SK-N-SH (cell line): ENCODE measurements around the gene NRBF2. TPM values are rescaled to one million over a fixed set of nuclear protein-coding genes. Genes with fewer than 3 reads are reported as not detected.

ENCODE experiments used
- CTCF ChIA-PET: fragments of 300-600, 350-600 bp; formaldehyde crosslinking; extraction: SDS; loops from one replicate; lab custom pipeline; 2021; lab: Yijun Ruan, JAX
- POLR2A ChIA-PET: fragments of 350-600 bp; sonication (Branson Sonifier 250); formaldehyde crosslinking; extraction: SDS; loops from one replicate; lab custom pipeline; 2020; ENCODE audit warnings: antibody characterized with exemption, inconsistent platforms; lab: Yijun Ruan, JAX
- DNase-seq: peaks from one replicate; pipeline ENCODE4 v3.0.0; 2012
- H2AFZ ChIP-seq: fragments of 200-600 bp; sonication (generic); 2 replicates; pipeline ENCODE4 v1.8.1; 2016; ENCODE audit warnings: antibody characterized with exemption, mild to moderate bottlenecking, low read depth
- H3F3A ChIP-seq: fragments of 200-600 bp; sonication (generic); replicated peaks from 2 replicates; pipeline ENCODE3; 2016; ENCODE audit warnings: antibody characterized with exemption, mild to moderate bottlenecking; ENCODE audit not compliant: insufficient read depth
- H3K27ac ChIP-seq, 2 experiments: fragments of 200-500 bp in 1 of 2; fragments of 200-600 bp in 1 of 2; sonication (Bioruptor generic) in 1 of 2; sonication (generic), shearing (Covaris generic) in 1 of 2; 2 replicates each; pipeline versions ENCODE4 v1.5.1 to v1.6.1; 2014 to 2016; ENCODE audit warnings: low read depth in 2 of 2, inconsistent platforms in 1 of 2, low read length in 1 of 2, mild to moderate bottlenecking in 1 of 2, mixed read lengths in 1 of 2
- H3K27me3 ChIP-seq: fragments of 200-600 bp; sonication (generic), shearing (Covaris generic); 2 replicates; pipeline ENCODE4 v1.6.1; 2016; ENCODE audit warnings: mixed run types; ENCODE audit not compliant: insufficient read depth
- H3K36me3 ChIP-seq, 2 experiments: fragments of 200-500 bp in 1 of 2; fragments of 200-600 bp in 1 of 2; sonication (Bioruptor generic) in 1 of 2; sonication (generic) in 1 of 2; replicated peaks in 1 of 2; 2 replicates each; pipeline versions ENCODE3 to v1.5.1; 2014 to 2016; ENCODE audit warnings: low read length in 1 of 2, mild to moderate bottlenecking in 1 of 2; ENCODE audit not compliant: insufficient read depth in 2 of 2, control insufficient read depth in 1 of 2
- H3K4me1 ChIP-seq, 2 experiments: fragments of 200-500 bp in 1 of 2; fragments of 200-600 bp in 1 of 2; sonication (Bioruptor generic) in 1 of 2; sonication (generic), shearing (Covaris generic) in 1 of 2; 2 replicates each; pipeline versions ENCODE4 v1.5.1 to v1.6.1; 2014 to 2016; ENCODE audit warnings: low read depth in 1 of 2, low read length in 1 of 2, mixed run types in 1 of 2; ENCODE audit not compliant: insufficient read depth in 2 of 2, control insufficient read depth in 1 of 2
- H3K4me2 ChIP-seq: fragments of 200-600 bp; sonication (generic), shearing (Covaris generic); 2 replicates; pipeline ENCODE4 v1.6.1; 2017; ENCODE audit warnings: mixed run types
- H3K4me3 ChIP-seq, 2 experiments: fragments of 200-500 bp in 1 of 2; fragments of 200-600 bp in 1 of 2; sonication (Bioruptor generic) in 1 of 2; sonication (generic), shearing (Covaris generic) in 1 of 2; 2 replicates each; pipeline versions ENCODE4 v1.5.1 to v1.8.1; 2014 to 2016; ENCODE audit warnings: low read depth in 2 of 2, inconsistent platforms in 1 of 2, low read length in 1 of 2, mild to moderate bottlenecking in 1 of 2, mixed read lengths in 1 of 2, moderate library complexity in 1 of 2
- H3K79me2 ChIP-seq: fragments of 200-600 bp; sonication (generic); 2 replicates; pipeline ENCODE4 v1.8.1; 2017; ENCODE audit warnings: mild to moderate bottlenecking; ENCODE audit not compliant: insufficient read depth
- H3K9ac ChIP-seq: fragments of 200-600 bp; sonication (generic); 2 replicates; pipeline ENCODE4 v1.6.1; 2017; ENCODE audit warnings: mixed run types
- H3K9me2 ChIP-seq: fragments of 200-600 bp; sonication (generic); 2 replicates; pipeline ENCODE4 v1.6.1; 2017; ENCODE audit warnings: mixed run types
- H3K9me3 ChIP-seq: fragments of 200-600 bp; sonication (generic); 2 replicates; pipeline ENCODE4 v1.6.1; 2017; ENCODE audit warnings: mixed run types, mild to moderate bottlenecking, moderate library complexity
- H4K20me1 ChIP-seq: fragments of 200-600 bp; sonication (generic); 2 replicates; pipeline ENCODE4 v1.6.1; 2017; ENCODE audit warnings: mild to moderate bottlenecking, mixed run types; ENCODE audit not compliant: insufficient read depth
- MEF2A ChIP-seq: IDR thresholded peaks from 2 replicates; pipeline ENCODE4 v1.4.0; 2012; ENCODE audit warnings: low read depth, borderline replicate concordance
- MXI1 ChIP-seq: IDR thresholded peaks from 2 replicates; pipeline ENCODE4 v1.6.1; 2012; ENCODE audit warnings: mild to moderate bottlenecking, low read depth, low read length, improper control_type of control experiment
- RFX5 ChIP-seq: IDR thresholded peaks from 2 replicates; pipeline ENCODE4 v1.6.1; 2012; ENCODE audit warnings: mild to moderate bottlenecking, improper control_type of control experiment, low read length
- YY1 ChIP-seq: IDR thresholded peaks from 2 replicates; pipeline ENCODE4 v1.4.0; 2012; ENCODE audit warnings: low read depth, mild to moderate bottlenecking
- WGBS: methylation state at CpG from one replicate; pipeline ENCODE4 v1.1.6; 2017; ENCODE audit warnings: low lambda C conversion rate; 5-methylcytosine and 5-hydroxymethylcytosine counted together
- polyA plus RNA-seq, 3 experiments: library from polyadenylated mRNA; depleted of rRNA; stranded (reverse); fragments of >200 nt; gene quantifications; 2 replicates each; pipeline ENCODE4 v1.2.3, GENCODE V29; 2012
- TF ChIP-seq, protein P1 (sequence below): IDR thresholded peaks from 2 replicates; pipeline ENCODE4; 2012
- TF ChIP-seq, protein P2 (sequence below): fragments of 150-350 bp; IDR thresholded peaks from 2 replicates; pipeline ENCODE4 v1.6.1; 2016; ENCODE audit warnings: mild to moderate bottlenecking, low read depth, low read length

Gene NRBF2
- polyA plus RNA-seq, 1 of the 3 experiments (the other 2 are of a cell fraction): 8.9 TPM

GRCh38 chr10:63105225-63106110 is 27.7 kb upstream of the NRBF2 start:
- no peak for DNase-seq
- Histone ChIP-seq H4K20me1 (no peaks in the 10 kb centered on the region), H3K9me2 (no peaks in the 10 kb centered on the region), H3K4me3 (no peak overlapping the region), H2AFZ (peak overlapping the region; percentile 75), H3K9ac (peak overlapping the region; percentile 43), H3K4me1 (peaks cover 0 to 17% of the 10 kb centered on the region in 2 experiments; a peak in 1 of 4 replicates), H3K9me3 (no peaks in the 10 kb centered on the region), H3K79me2 (no peaks in the 10 kb centered on the region), H3K27ac (peak overlapping the region in 1 of 2 experiments; percentile 71; a peak in 2 of 4 replicates), H3F3A (peaks cover 11% of the 10 kb centered on the region), H3K36me3 (no peaks in the 10 kb centered on the region), H3K4me2 (peak overlapping the region; percentile 73), H3K27me3 (no peaks in the 10 kb centered on the region)
- WGBS: 83% methylated on average over 11 of the region's 11 CpGs
- POLR2A ChIA-PET: no interaction called here
- CTCF ChIA-PET: interaction anchor here (0.8 to 1.4 kb wide), 4 partner anchors 14 to 494 kb away, joined by 3 read pairs; no protein-coding TSS in a partner anchor
- TF ChIP-seq, protein P1, sequence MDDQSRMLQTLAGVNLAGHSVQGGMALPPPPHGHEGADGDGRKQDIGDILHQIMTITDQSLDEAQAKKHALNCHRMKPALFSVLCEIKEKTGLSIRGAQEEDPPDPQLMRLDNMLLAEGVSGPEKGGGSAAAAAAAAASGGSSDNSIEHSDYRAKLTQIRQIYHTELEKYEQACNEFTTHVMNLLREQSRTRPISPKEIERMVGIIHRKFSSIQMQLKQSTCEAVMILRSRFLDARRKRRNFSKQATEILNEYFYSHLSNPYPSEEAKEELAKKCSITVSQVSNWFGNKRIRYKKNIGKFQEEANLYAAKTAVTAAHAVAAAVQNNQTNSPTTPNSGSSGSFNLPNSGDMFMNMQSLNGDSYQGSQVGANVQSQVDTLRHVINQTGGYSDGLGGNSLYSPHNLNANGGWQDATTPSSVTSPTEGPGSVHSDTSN: peak; percentile 3; the same call in 1 of the 2 replicates
- TF ChIP-seq, protein P2, sequence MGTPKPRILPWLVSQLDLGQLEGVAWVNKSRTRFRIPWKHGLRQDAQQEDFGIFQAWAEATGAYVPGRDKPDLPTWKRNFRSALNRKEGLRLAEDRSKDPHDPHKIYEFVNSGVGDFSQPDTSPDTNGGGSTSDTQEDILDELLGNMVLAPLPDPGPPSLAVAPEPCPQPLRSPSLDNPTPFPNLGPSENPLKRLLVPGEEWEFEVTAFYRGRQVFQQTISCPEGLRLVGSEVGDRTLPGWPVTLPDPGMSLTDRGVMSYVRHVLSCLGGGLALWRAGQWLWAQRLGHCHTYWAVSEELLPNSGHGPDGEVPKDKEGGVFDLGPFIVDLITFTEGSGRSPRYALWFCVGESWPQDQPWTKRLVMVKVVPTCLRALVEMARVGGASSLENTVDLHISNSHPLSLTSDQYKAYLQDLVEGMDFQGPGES: no peak

- Histone ChIP-seq H3K9me3 (no peaks in the 10 kb centered on the region), H3K27me3 (no peaks in the 10 kb centered on the region), H3K27ac (peak overlapping the region in 1 of 2 experiments; percentile 71; a peak in 2 of 4 replicates), H3K4me1 (peaks cover 0 to 17% of the 10 kb centered on the region in 2 experiments; a peak in 1 of 4 replicates), H3K4me2 (peak overlapping the region; percentile 73), H2AFZ (peak overlapping the region; percentile 75), H3K9me2 (no peaks in the 10 kb centered on the region), H3K79me2 (no peaks in the 10 kb centered on the region), H3K4me3 (no peak overlapping the region), H3F3A (peaks cover 11% of the 10 kb centered on the region), H3K36me3 (no peaks in the 10 kb centered on the region), H3K9ac (peak overlapping the region; percentile 43), H4K20me1 (no peaks in the 10 kb centered on the region)
- TF ChIP-seq MXI1 (no peak), YY1 (no peak), MEF2A (no peak), RFX5 (no peak)
- 55% methylated on average over 10 of the region's 10 CpGs for WGBS
- POLR2A ChIA-PET: no interaction called here
- CTCF ChIA-PET: interaction anchor here (1.2 kb wide), 1 partner anchor 495 kb away, joined by 3 read pairs; no protein-coding TSS in a partner anchor
- no peak for DNase-seq
These were observed 26.9 kb upstream of the NRBF2 start for GRCh38 chr10:63106111-63106755.
